WTC11 (cell line): ENCODE data around the gene FOXN3. TPM values are rescaled to one million over a fixed set of nuclear protein-coding genes. Genes with fewer than 3 reads are reported as not detected.
A peak's percentile ranks its signal among the peaks of the same experiment; 100 is the strongest.

Experiments used
- ATAC-seq: fragments of 200-7000 bp; cut with Tn5 transposase; 2 replicates; pipeline ENCODE4 v1.10.0; 2021; ENCODE audit warnings: mild to moderate bottlenecking, moderate library complexity
- CTCF ChIA-PET: fragments of 300-600 bp; sonication (Branson Sonifier 250); formaldehyde crosslinking; loops from one replicate; lab custom pipeline; 2021; ENCODE audit warnings: antibody characterized with exemption; lab: Charles Lee
- POLR2A ChIA-PET: fragments of 350-600 bp; sonication (Branson Sonifier 250); formaldehyde crosslinking; loops from one replicate; lab custom pipeline; 2021; ENCODE audit warnings: antibody characterized with exemption; lab: Charles Lee
- DNase-seq: peaks from one replicate; pipeline ENCODE4 v3.0.0; 2021; ENCODE audit warnings: low spot score
- H3K27ac Mint-ChIP-seq: 2 replicates; pipeline ENCODE4 v1.8.0; 2021; ENCODE audit warnings: mixed read lengths
- H3K27me3 Mint-ChIP-seq: 2 replicates; pipeline ENCODE4 v1.8.0; 2021; ENCODE audit warnings: low read depth, mild to moderate bottlenecking, moderate library complexity, mixed read lengths
- H3K36me3 Mint-ChIP-seq: 2 replicates; pipeline ENCODE4 v1.8.0; 2021; ENCODE audit warnings: mixed read lengths
- H3K4me1 Mint-ChIP-seq: 2 replicates; pipeline ENCODE4 v1.8.0; 2022; ENCODE audit warnings: mixed read lengths
- H3K4me3 Mint-ChIP-seq: 2 replicates; pipeline ENCODE4 v1.8.0; 2021; ENCODE audit warnings: mild to moderate bottlenecking, moderate library complexity, mixed read lengths
- H3K9me3 Mint-ChIP-seq: 2 replicates; pipeline ENCODE4 v1.8.0; 2021; ENCODE audit warnings: mixed read lengths
- ATF1 ChIP-seq: sonication (generic); formaldehyde crosslinking; IDR thresholded peaks from 2 replicates; pipeline ENCODE4 v1.8.1; 2023; ENCODE audit warnings: mild to moderate bottlenecking, moderate library complexity, missing genetic modification reagents
- ATF2 ChIP-seq: sonication (generic); formaldehyde crosslinking; IDR thresholded peaks from 2 replicates; pipeline ENCODE4 v1.8.1; 2022; ENCODE audit warnings: low read depth, missing genetic modification reagents, borderline replicate concordance
- CBFB ChIP-seq: sonication (generic); formaldehyde crosslinking; IDR thresholded peaks from 2 replicates; pipeline ENCODE4 v1.8.1; 2022; ENCODE audit warnings: mild to moderate bottlenecking, low read depth, missing genetic modification reagents
- CREB1 ChIP-seq: sonication (generic); formaldehyde crosslinking; IDR thresholded peaks from 2 replicates; pipeline ENCODE4 v1.8.0; 2023; ENCODE audit warnings: mild to moderate bottlenecking, missing genetic modification reagents
- IRF1 ChIP-seq: sonication (generic); formaldehyde crosslinking; IDR thresholded peaks from 2 replicates; pipeline ENCODE4 v1.8.0; 2023; ENCODE audit warnings: missing genetic modification reagents
- IRF2 ChIP-seq: sonication (generic); formaldehyde crosslinking; IDR thresholded peaks from 2 replicates; pipeline ENCODE4 v1.8.0; 2022; ENCODE audit warnings: low read depth, missing genetic modification reagents, borderline replicate concordance
- MLX ChIP-seq: sonication (generic); formaldehyde crosslinking; IDR thresholded peaks from 2 replicates; pipeline ENCODE4 v1.8.1; 2023; ENCODE audit warnings: mild to moderate bottlenecking, missing genetic modification reagents, moderate library complexity
- MXD4 ChIP-seq: fragments of 250-450 bp; sonication (Bioruptor Pico); IDR thresholded peaks from 2 replicates; pipeline ENCODE4 v1.8.0; 2021; ENCODE audit warnings: mild to moderate bottlenecking, moderate library complexity, borderline replicate concordance
- NR1H2 ChIP-seq: sonication (generic); formaldehyde crosslinking; IDR thresholded peaks from 2 replicates; pipeline ENCODE4 v1.9.0; 2021; ENCODE audit warnings: mild to moderate bottlenecking, moderate library complexity, missing genetic modification reagents
- OVOL2 ChIP-seq: fragments of 250-450 bp; sonication (Bioruptor Pico); IDR thresholded peaks from 2 replicates; pipeline ENCODE4 v1.9.0; 2021; ENCODE audit warnings: mild to moderate bottlenecking, borderline replicate concordance
- PRRX2 ChIP-seq: fragments of 250-450 bp; sonication (Bioruptor Pico); IDR thresholded peaks from 2 replicates; pipeline ENCODE4 v1.8.0; 2021; ENCODE audit warnings: mild to moderate bottlenecking
- SMAD3 ChIP-seq: sonication (generic); formaldehyde crosslinking; IDR thresholded peaks from 2 replicates; pipeline ENCODE4 v1.8.0; 2022; ENCODE audit warnings: missing genetic modification reagents, mild to moderate bottlenecking, borderline replicate concordance
- SMAD4 ChIP-seq: sonication (generic); formaldehyde crosslinking; IDR thresholded peaks from 2 replicates; pipeline ENCODE4 v1.8.0; 2022; ENCODE audit warnings: mild to moderate bottlenecking, missing genetic modification reagents
- TEAD1 ChIP-seq: sonication (generic); formaldehyde crosslinking; IDR thresholded peaks from 2 replicates; pipeline ENCODE4 v1.8.0; 2022; ENCODE audit warnings: mild to moderate bottlenecking, missing genetic modification reagents
- ZNF138 ChIP-seq: sonication (generic); formaldehyde crosslinking; conservative IDR thresholded peaks from 2 replicates; pipeline ENCODE4 v1.8.1; 2022; ENCODE audit warnings: mild to moderate bottlenecking, moderate library complexity, missing genetic modification reagents
- ZNF219 ChIP-seq: sonication (generic); formaldehyde crosslinking; IDR thresholded peaks from 2 replicates; pipeline ENCODE4 v1.8.0; 2023; ENCODE audit warnings: missing genetic modification reagents, mild to moderate bottlenecking, borderline replicate concordance
- ZNF317 ChIP-seq: sonication (generic); formaldehyde crosslinking; IDR thresholded peaks from 2 replicates; pipeline ENCODE4 v1.8.1; 2023; ENCODE audit warnings: low read depth, mild to moderate bottlenecking, moderate library complexity, missing genetic modification reagents, borderline replicate concordance
- ZNF671 ChIP-seq: fragments of 250-450 bp; sonication (Bioruptor Pico); IDR thresholded peaks from 2 replicates; pipeline ENCODE4 v1.8.0; 2021; ENCODE audit warnings: mild to moderate bottlenecking
- total RNA-seq: library from RNA; stranded (reverse); gene quantifications from 3 replicates; pipeline ENCODE4 v1.2.3, GENCODE V29; 2021
- TF ChIP-seq, protein P1 (sequence below): fragments of 200-600 bp; IDR thresholded peaks from 2 replicates; pipeline ENCODE4 v1.8.0; 2022; ENCODE audit warnings: antibody characterized with exemption
- TF ChIP-seq, protein P2 (sequence below): fragments of 250-450 bp; sonication (Bioruptor Pico); IDR thresholded peaks from 2 replicates; pipeline ENCODE4 v1.9.0; 2021; ENCODE audit warnings: moderate library complexity, mild to moderate bottlenecking, inconsistent platforms, borderline replicate concordance
- TF ChIP-seq, protein P3 (sequence below): sonication (generic); formaldehyde crosslinking; conservative IDR thresholded peaks from 2 replicates; pipeline ENCODE4 v1.8.1; 2022; ENCODE audit warnings: mild to moderate bottlenecking, missing genetic modification reagents
- TF ChIP-seq, protein P4 (sequence below): fragments of 250-450 bp; sonication (Bioruptor Pico); IDR thresholded peaks from 2 replicates; pipeline ENCODE4 v1.9.0; 2021; ENCODE audit warnings: mild to moderate bottlenecking
- TF ChIP-seq, protein P5 (sequence below): sonication (generic); formaldehyde crosslinking; IDR thresholded peaks from 2 replicates; pipeline ENCODE4 v1.8.0; 2022; ENCODE audit warnings: mild to moderate bottlenecking, missing genetic modification reagents

The FOXN3 gene
- total RNA-seq, 1 experiment from 2014 or later: 170 TPM

GRCh38 chr14:89303456-89304435 lies 113.3 kb downstream of the FOXN3 start:
- ATAC-seq (no peak), DNase-seq (no peak)
- Mint-ChIP-seq H3K9me3 (no peaks in the 10 kb centered on the region), H3K4me3 (peak overlapping the region; percentile 1; the same call in 1 of the 2 replicates)
- CTCF ChIA-PET: interaction anchor here (0.9 to 1.3 kb wide), 2 partner anchors 26 to 51 kb away, joined by 3 to 4 read pairs; no protein-coding TSS in a partner anchor
- TF ChIP-seq, protein P1, sequence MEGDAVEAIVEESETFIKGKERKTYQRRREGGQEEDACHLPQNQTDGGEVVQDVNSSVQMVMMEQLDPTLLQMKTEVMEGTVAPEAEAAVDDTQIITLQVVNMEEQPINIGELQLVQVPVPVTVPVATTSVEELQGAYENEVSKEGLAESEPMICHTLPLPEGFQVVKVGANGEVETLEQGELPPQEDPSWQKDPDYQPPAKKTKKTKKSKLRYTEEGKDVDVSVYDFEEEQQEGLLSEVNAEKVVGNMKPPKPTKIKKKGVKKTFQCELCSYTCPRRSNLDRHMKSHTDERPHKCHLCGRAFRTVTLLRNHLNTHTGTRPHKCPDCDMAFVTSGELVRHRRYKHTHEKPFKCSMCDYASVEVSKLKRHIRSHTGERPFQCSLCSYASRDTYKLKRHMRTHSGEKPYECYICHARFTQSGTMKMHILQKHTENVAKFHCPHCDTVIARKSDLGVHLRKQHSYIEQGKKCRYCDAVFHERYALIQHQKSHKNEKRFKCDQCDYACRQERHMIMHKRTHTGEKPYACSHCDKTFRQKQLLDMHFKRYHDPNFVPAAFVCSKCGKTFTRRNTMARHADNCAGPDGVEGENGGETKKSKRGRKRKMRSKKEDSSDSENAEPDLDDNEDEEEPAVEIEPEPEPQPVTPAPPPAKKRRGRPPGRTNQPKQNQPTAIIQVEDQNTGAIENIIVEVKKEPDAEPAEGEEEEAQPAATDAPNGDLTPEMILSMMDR: no peak
- TF ChIP-seq OVOL2 (no peak), ATF2 (CRISPR knock-in tag) (no peak), TEAD1 (no peak), MLX (CRISPR knock-in tag) (no peak), ZNF317 (CRISPR knock-in tag) (no peak), SMAD4 (CRISPR knock-in tag) (no peak), MXD4 (CRISPR knock-in tag) (no peak), ATF1 (CRISPR knock-in tag) (no peak), ZNF219 (CRISPR knock-in tag) (no peak)
- TF ChIP-seq, protein P2, sequence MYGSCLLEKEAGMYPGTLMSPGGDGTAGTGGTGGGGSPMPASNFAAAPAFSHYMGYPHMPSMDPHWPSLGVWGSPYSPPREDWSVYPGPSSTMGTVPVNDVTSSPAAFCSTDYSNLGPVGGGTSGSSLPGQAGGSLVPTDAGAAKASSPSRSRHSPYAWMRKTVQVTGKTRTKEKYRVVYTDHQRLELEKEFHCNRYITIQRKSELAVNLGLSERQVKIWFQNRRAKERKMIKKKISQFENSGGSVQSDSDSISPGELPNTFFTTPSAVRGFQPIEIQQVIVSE: no peak
- TF ChIP-seq, all 79 proteins: peak for 0
- H3K36me3 Mint-ChIP-seq: peaks cover 30% of the 10 kb centered on the region
- H3K27ac Mint-ChIP-seq: peak overlapping the region; percentile 93
- H3K27me3 Mint-ChIP-seq: no peaks in the 10 kb centered on the region
- peaks cover 83% of the 10 kb centered on the region for H3K4me1 Mint-ChIP-seq
- POLR2A ChIA-PET: no interaction called here

DNA sequence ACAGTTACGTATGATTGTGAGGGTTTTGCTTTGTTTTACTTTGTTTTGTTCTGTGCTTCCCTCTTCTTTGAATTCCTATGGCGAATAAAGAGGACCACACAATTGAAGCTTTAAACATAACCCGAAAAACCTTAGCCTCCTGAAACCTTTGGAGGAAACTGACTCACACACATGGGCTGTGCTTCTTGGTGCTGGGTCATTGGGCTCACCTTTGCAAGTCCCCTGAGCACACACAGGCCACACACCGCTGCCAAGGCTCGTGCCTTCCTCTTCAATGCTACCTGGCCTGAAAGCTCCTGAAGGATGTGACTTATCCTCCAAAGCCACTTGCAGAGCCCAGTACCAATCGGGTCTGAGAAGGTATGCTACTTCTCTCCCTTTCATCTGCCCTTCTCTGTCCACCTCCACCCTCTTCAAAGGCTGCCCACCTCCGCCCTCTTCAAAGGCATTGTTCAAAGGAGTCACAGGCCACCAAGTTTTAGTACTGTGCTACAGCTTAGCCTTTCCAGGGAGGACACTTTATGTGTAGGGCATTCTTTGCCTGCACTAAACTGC lies 114.6 kb downstream of the FOXN3 start:
- peaks cover 32% of the 10 kb centered on the region for H3K36me3 Mint-ChIP-seq
- ChIA-PET POLR2A (no interaction called here), CTCF (interaction anchor here (0.8 kb wide), 1 partner anchor 18 kb away, joined by 3 read pairs; no protein-coding TSS in a partner anchor)
- DNase-seq (no peak), ATAC-seq (no peak)
- no peak overlapping the region for H3K4me3 Mint-ChIP-seq
- peak overlapping the region; percentile 18 for H3K27ac Mint-ChIP-seq
- TF ChIP-seq CBFB (CRISPR knock-in tag) (no peak), MXD4 (CRISPR knock-in tag) (no peak), SMAD3 (CRISPR knock-in tag) (no peak), IRF2 (no peak)
- TF ChIP-seq, protein P3, sequence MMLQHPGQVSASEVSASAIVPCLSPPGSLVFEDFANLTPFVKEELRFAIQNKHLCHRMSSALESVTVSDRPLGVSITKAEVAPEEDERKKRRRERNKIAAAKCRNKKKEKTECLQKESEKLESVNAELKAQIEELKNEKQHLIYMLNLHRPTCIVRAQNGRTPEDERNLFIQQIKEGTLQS (CRISPR knock-in tag): no peak
- no peaks in the 10 kb centered on the region for H3K9me3 Mint-ChIP-seq
- no peaks in the 10 kb centered on the region for H3K27me3 Mint-ChIP-seq
- H3K4me1 Mint-ChIP-seq: peaks cover 83% of the 10 kb centered on the region

GRCh38 chr14:89299587-89299986 lies 117.4 kb downstream of the FOXN3 start:
- DNase-seq (no peak), ATAC-seq (no peak)
- POLR2A ChIA-PET: no interaction called here
- H3K4me1 Mint-ChIP-seq: peaks cover 80% of the 10 kb centered on the region
- H3K36me3 Mint-ChIP-seq: peaks cover 31% of the 10 kb centered on the region
- H3K4me3 Mint-ChIP-seq: no peak overlapping the region
- H3K9me3 Mint-ChIP-seq: no peaks in the 10 kb centered on the region
- H3K27ac Mint-ChIP-seq: peak overlapping the region; percentile 88
- H3K27me3 Mint-ChIP-seq: no peaks in the 10 kb centered on the region
- CTCF ChIA-PET: no interaction called here
- TF ChIP-seq IRF1 (CRISPR knock-in tag) (no peak), ZNF138 (CRISPR knock-in tag) (no peak), NR1H2 (CRISPR knock-in tag) (no peak), ZNF671 (CRISPR knock-in tag) (no peak), OVOL2 (no peak), CREB1 (CRISPR knock-in tag) (no peak), PRRX2 (CRISPR knock-in tag) (no peak)
- TF ChIP-seq, protein P4, sequence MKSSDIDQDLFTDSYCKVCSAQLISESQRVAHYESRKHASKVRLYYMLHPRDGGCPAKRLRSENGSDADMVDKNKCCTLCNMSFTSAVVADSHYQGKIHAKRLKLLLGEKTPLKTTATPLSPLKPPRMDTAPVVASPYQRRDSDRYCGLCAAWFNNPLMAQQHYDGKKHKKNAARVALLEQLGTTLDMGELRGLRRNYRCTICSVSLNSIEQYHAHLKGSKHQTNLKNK (CRISPR knock-in tag): no peak
- TF ChIP-seq, protein P5, sequence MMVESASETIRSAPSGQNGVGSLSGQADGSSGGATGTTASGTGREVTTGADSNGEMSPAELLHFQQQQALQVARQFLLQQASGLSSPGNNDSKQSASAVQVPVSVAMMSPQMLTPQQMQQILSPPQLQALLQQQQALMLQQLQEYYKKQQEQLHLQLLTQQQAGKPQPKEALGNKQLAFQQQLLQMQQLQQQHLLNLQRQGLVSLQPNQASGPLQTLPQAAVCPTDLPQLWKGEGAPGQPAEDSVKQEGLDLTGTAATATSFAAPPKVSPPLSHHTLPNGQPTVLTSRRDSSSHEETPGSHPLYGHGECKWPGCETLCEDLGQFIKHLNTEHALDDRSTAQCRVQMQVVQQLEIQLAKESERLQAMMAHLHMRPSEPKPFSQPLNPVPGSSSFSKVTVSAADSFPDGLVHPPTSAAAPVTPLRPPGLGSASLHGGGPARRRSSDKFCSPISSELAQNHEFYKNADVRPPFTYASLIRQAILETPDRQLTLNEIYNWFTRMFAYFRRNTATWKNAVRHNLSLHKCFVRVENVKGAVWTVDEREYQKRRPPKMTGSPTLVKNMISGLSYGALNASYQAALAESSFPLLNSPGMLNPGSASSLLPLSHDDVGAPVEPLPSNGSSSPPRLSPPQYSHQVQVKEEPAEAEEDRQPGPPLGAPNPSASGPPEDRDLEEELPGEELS (CRISPR knock-in tag): no peak
